ENCODE data around the gene MAP3K5. TPM values are rescaled to one million over a fixed set of nuclear protein-coding genes. Genes with fewer than 3 reads are reported as not detected.

The MAP3K5 gene
- total RNA-seq, 1 donor from 2014 or later, result 1.7 TPM

DNA sequence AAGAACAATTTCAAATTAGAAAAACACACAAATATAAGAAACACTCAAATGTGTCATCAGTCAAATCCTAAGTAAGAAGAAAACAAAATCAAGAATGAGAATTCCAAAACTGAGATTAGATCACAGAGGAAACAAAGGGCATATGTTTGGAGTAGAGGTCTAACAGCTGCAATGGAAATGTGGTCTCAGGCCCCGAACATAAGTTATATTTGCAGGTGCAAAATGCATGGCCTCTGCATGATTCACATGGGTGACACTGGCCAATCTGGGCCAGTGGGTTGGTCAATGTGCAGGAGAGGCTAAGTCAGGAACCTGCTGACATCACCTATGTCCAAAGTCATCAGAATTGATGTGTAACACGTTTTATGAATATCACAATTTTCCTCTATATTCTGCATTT is 133.6 kb downstream of the MAP3K5 start:
- DNase-seq (ENCODE audit: low read depth), result no peak
- Mint-ChIP-seq H3K4me1 (ENCODE audit: low read depth, unreplicated experiment) (peaks cover 4% of the 10 kb centered on the region), H3K36me3 (ENCODE audit: low read depth, unreplicated experiment) (peaks cover 3% of the 10 kb centered on the region), H3K27ac (ENCODE audit: unreplicated experiment) (no peak overlapping the region), H3K27me3 (ENCODE audit: low read depth, unreplicated experiment) (no peaks in the 10 kb centered on the region), H3K9me3 (ENCODE audit: unreplicated experiment) (no peaks in the 10 kb centered on the region), H3K4me3 (ENCODE audit: unreplicated experiment) (no peak overlapping the region)
- no peak for FAIRE-seq
- Histone ChIP-seq H3K9ac (ENCODE audit: low read length) (no peak overlapping the region), H3K27me3 (ENCODE audit: insufficient read depth, low read length) (no peaks in the 10 kb centered on the region), H3K4me3 (ENCODE audit: insufficient read depth, low read depth, low read length) (no peak overlapping the region), H3K79me2 (ENCODE audit: insufficient read depth, low read length) (no peaks in the 10 kb centered on the region), H3K27ac (ENCODE audit: low read depth, low read length) (no peak overlapping the region), H2AFZ (ENCODE audit: low read depth, low read length) (no peak overlapping the region), H3K9me3 (ENCODE audit: insufficient read depth, low read depth, low read length) (no peaks in the 10 kb centered on the region), H3K4me1 (ENCODE audit: insufficient read depth, low read length) (no peaks in the 10 kb centered on the region), H4K20me1 (ENCODE audit: insufficient read depth, low read length) (no peaks in the 10 kb centered on the region), H3K36me3 (ENCODE audit: insufficient read depth, low read length) (no peaks in the 10 kb centered on the region), H3K4me2 (ENCODE audit: low read length) (no peak overlapping the region)
- TF ChIP-seq, protein P1, sequence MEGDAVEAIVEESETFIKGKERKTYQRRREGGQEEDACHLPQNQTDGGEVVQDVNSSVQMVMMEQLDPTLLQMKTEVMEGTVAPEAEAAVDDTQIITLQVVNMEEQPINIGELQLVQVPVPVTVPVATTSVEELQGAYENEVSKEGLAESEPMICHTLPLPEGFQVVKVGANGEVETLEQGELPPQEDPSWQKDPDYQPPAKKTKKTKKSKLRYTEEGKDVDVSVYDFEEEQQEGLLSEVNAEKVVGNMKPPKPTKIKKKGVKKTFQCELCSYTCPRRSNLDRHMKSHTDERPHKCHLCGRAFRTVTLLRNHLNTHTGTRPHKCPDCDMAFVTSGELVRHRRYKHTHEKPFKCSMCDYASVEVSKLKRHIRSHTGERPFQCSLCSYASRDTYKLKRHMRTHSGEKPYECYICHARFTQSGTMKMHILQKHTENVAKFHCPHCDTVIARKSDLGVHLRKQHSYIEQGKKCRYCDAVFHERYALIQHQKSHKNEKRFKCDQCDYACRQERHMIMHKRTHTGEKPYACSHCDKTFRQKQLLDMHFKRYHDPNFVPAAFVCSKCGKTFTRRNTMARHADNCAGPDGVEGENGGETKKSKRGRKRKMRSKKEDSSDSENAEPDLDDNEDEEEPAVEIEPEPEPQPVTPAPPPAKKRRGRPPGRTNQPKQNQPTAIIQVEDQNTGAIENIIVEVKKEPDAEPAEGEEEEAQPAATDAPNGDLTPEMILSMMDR (IDR thresholded peaks at IDR 0.05; ENCODE audit: insufficient read depth, low read depth, low read length), result no peak
- no peak for TF ChIP-seq EZH2 (IDR thresholded peaks at IDR 0.05; ENCODE audit: insufficient read depth, low read length)

DNA sequence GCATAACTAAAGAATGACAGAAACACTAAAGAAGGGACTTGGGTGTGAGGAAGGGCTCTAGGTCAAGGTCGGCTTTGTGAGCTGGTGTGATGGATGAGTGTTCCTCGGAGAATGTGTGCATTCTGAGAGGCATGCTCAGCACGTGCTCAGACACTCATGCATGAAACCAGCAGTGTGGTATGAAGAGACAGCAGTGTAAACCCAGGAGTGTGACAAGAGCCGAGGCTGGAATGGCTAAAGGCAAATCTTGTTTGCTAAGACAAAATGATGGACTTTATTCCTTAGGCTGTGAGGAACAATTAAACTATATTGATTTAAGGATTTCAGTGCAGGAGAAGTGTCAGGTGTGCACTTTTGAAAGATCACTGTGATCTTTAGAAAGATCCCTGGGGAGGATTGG is 134.6 kb downstream of the MAP3K5 start:
- H3K4me3 ChIP-seq (ENCODE audit: insufficient read depth, low read depth, low read length), result no peak overlapping the region
- no peak overlapping the region for H2AFZ ChIP-seq (ENCODE audit: low read depth, low read length)
- H4K20me1 ChIP-seq (ENCODE audit: insufficient read depth, low read length), result no peaks in the 10 kb centered on the region
- TF ChIP-seq EZH2 (IDR thresholded peaks at IDR 0.05; ENCODE audit: insufficient read depth, low read length), result no peak
- TF ChIP-seq, protein P1 (IDR thresholded peaks at IDR 0.05; ENCODE audit: insufficient read depth, low read depth, low read length), result no peak
- Mint-ChIP-seq H3K36me3 (ENCODE audit: low read depth, unreplicated experiment) (peaks cover 3% of the 10 kb centered on the region), H3K4me1 (ENCODE audit: low read depth, unreplicated experiment) (peaks cover 4% of the 10 kb centered on the region), H3K27me3 (ENCODE audit: low read depth, unreplicated experiment) (no peaks in the 10 kb centered on the region), H3K27ac (ENCODE audit: unreplicated experiment) (peak overlapping the region; percentile 4), H3K4me3 (ENCODE audit: unreplicated experiment) (no peak overlapping the region), H3K9me3 (ENCODE audit: unreplicated experiment) (no peaks in the 10 kb centered on the region)
- DNase-seq (ENCODE audit: low read depth) (peak; percentile 30), FAIRE-seq (no peak)
- H3K4me1 ChIP-seq (ENCODE audit: insufficient read depth, low read length), result no peaks in the 10 kb centered on the region
- H3K79me2 ChIP-seq (ENCODE audit: insufficient read depth, low read length), result no peaks in the 10 kb centered on the region
- H3K27me3 ChIP-seq (ENCODE audit: insufficient read depth, low read length), result no peaks in the 10 kb centered on the region
- H3K9ac ChIP-seq (ENCODE audit: low read length), result no peak overlapping the region
- H3K4me2 ChIP-seq (ENCODE audit: low read length), result no peak overlapping the region
- no peaks in the 10 kb centered on the region for H3K36me3 ChIP-seq (ENCODE audit: insufficient read depth, low read length)
- H3K27ac ChIP-seq (ENCODE audit: low read depth, low read length), result no peak overlapping the region
- no peaks in the 10 kb centered on the region for H3K9me3 ChIP-seq (ENCODE audit: insufficient read depth, low read depth, low read length)

DNA sequence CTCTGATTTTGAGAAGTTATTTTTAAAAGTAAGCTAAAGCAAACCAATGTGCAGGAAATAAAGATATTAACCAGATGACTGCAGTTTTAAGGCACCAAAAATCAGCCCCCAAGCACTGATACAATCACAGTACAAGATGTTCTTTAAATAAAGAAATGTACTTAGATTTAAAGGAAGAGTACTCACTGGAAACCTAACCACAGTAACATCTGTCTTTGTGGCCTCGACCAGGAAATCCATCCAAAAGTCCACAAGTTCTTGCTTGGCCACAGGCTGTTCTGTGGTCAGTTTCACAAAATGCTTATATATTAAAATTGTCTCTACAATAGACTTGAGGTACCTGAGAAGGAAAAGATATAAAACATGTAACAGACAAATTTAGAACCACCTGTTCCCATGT is 136.2 kb downstream of the MAP3K5 start:
- Mint-ChIP-seq H3K4me3 (ENCODE audit: unreplicated experiment) (no peak overlapping the region), H3K27ac (ENCODE audit: unreplicated experiment) (no peak overlapping the region), H3K36me3 (ENCODE audit: low read depth, unreplicated experiment) (peaks cover 3% of the 10 kb centered on the region), H3K4me1 (ENCODE audit: low read depth, unreplicated experiment) (peaks cover 4% of the 10 kb centered on the region), H3K9me3 (ENCODE audit: unreplicated experiment) (no peaks in the 10 kb centered on the region), H3K27me3 (ENCODE audit: low read depth, unreplicated experiment) (no peaks in the 10 kb centered on the region)
- Histone ChIP-seq H3K9me3 (ENCODE audit: insufficient read depth, low read depth, low read length) (no peaks in the 10 kb centered on the region), H3K4me3 (ENCODE audit: insufficient read depth, low read depth, low read length) (no peak overlapping the region), H4K20me1 (ENCODE audit: insufficient read depth, low read length) (no peaks in the 10 kb centered on the region), H3K4me1 (ENCODE audit: insufficient read depth, low read length) (no peaks in the 10 kb centered on the region), H3K79me2 (ENCODE audit: insufficient read depth, low read length) (no peaks in the 10 kb centered on the region), H3K9ac (ENCODE audit: low read length) (no peak overlapping the region), H3K27ac (ENCODE audit: low read depth, low read length) (no peak overlapping the region), H3K36me3 (ENCODE audit: insufficient read depth, low read length) (no peaks in the 10 kb centered on the region), H3K4me2 (ENCODE audit: low read length) (no peak overlapping the region), H2AFZ (ENCODE audit: low read depth, low read length) (no peak overlapping the region), H3K27me3 (ENCODE audit: insufficient read depth, low read length) (no peaks in the 10 kb centered on the region)
- no peak for FAIRE-seq
- DNase-seq (ENCODE audit: low read depth), result peak; percentile 31
- TF ChIP-seq, protein P1 (IDR thresholded peaks at IDR 0.05; ENCODE audit: insufficient read depth, low read depth, low read length), result no peak
- no peak for TF ChIP-seq EZH2 (IDR thresholded peaks at IDR 0.05; ENCODE audit: insufficient read depth, low read length)
